Heart left ventricle (tissue), 16 donors: ENCODE measurements around the gene BIRC7. TPM values are rescaled to one million over a fixed set of nuclear protein-coding genes. Genes with fewer than 3 reads are reported as not detected.
"Not testable (repeated sequence)": the region's sequence is repeated elsewhere in the genome, so short reads cannot be mapped to it uniquely, and the experiment has no call there.

Experiments
- ATAC-seq, 4 donors: fragments of 200-7000 bp; cut with Tn5 transposase; one replicate each; pipeline ENCODE4 v1.9.1; 2020 to 2022; ENCODE audit warnings: moderate library complexity in 4 of 4, mild to moderate bottlenecking in 3 of 4, moderate number of reproducible peaks in 1 of 4
- DNase-seq, 5 donors: peaks; one replicate each; pipeline ENCODE4 v3.0.0-alpha.2; 2020
- H3K27ac ChIP-seq, 12 donors: fragments of 200-600 bp; sonication (generic) in 4 of 12; one replicate each; pipeline versions ENCODE4 v1.5.0 to v1.8.0; 2016 to 2022; ENCODE audit warnings: mild to moderate bottlenecking in 2 of 12
- H3K27me3 ChIP-seq, 9 donors: fragments of 200-600 bp; sonication (generic) in 2 of 9; one replicate each; pipeline versions ENCODE4 v1.5.1 to v1.8.0; 2016 to 2022; ENCODE audit warnings: mild to moderate bottlenecking in 3 of 9
- H3K36me3 ChIP-seq, 9 donors: fragments of 200-600 bp; sonication (generic) in 2 of 9; one replicate each; pipeline versions ENCODE4 v1.5.0 to v1.8.0; 2018 to 2022; ENCODE audit warnings: mild to moderate bottlenecking in 2 of 9
- H3K4me1 ChIP-seq, 12 donors: fragments of 200-600 bp; sonication (generic) in 4 of 12; one replicate each; pipeline versions ENCODE4 v1.5.0 to v1.8.0; 2016 to 2022; ENCODE audit warnings: mild to moderate bottlenecking in 3 of 12
- H3K4me3 ChIP-seq, 12 donors: fragments of 200-600 bp; sonication (generic) in 4 of 12; one replicate each; pipeline versions ENCODE4 v1.5.0 to v1.8.0; 2017 to 2022; ENCODE audit warnings: mild to moderate bottlenecking in 9 of 12, moderate library complexity in 4 of 12
- H3K9me3 ChIP-seq, 12 donors: fragments of 200-600 bp; sonication (generic) in 4 of 12; one replicate each; pipeline versions ENCODE4 v1.5.0 to v1.8.0; 2016 to 2022; ENCODE audit warnings: mild to moderate bottlenecking in 1 of 12
- CTCF ChIP-seq, 12 donors: fragments of 200-600 bp; sonication (generic) in 4 of 12; IDR thresholded peaks; one replicate each; pipeline versions ENCODE4 v1.5.0 to v1.8.0; 2018 to 2022; ENCODE audit warnings: antibody characterized with exemption in 12 of 12, mild to moderate bottlenecking in 5 of 12
- POLR2A ChIP-seq, 2 donors: fragments of 450-650 bp; IDR thresholded peaks; one replicate each; pipeline ENCODE4 v1.6.1; 2017; ENCODE audit warnings: antibody characterized with exemption in 2 of 2, mild to moderate bottlenecking in 2 of 2, moderate library complexity in 2 of 2
- WGBS, 4 donors: extraction: QIAGEN DNeasy Blood & Tissue Kit in 2 of 4; methylation state at CpG; one replicate each; pipeline versions ENCODE4 v1.1.5 to v1.1.7; 2013 to 2018; 5-methylcytosine and 5-hydroxymethylcytosine counted together
- intact Hi-C, 10 donors: fragments of 100-400 bp; cut with DNase I; formaldehyde crosslinking; loops; one replicate each; pipeline versions ENCODE4 v1.11.1 to v1.14.2; 2022
- polyA plus RNA-seq, 2 donors: library from polyadenylated mRNA; stranded (reverse); fragments of 200-250 nt; gene quantifications; one replicate each; pipeline ENCODE4 v1.2.3, GENCODE V29; 2013
- total RNA-seq, 9 donors: library from RNA; depleted of rRNA in 2 of 9; stranded (reverse); fragments of >200 nt in 2 of 9; fragmentation: NEBNext Ultra II Directional in 3 of 9; extraction: Animal tissue kit (Norgen Biotek cat#: 25700) in 3 of 9; gene quantifications; one replicate each; pipeline versions ENCODE4 v1.1.0 to v1.2.4, GENCODE V29; 2016 to 2023
- donor health status: ischemic (EF 13 %, LVEDD 7.1; RV severe dilation, severe dysfunction).
- donor health status: healthy with polysubstance abuse.
- donor health status: DM: no; HTN: yes; CAD: no.
- donor health status: DM: no; HTN: no; CAD: no.
- donor health status: ischemic (EF 25% LVEDD 6.9; RV normal size, moderate dysfunction).
- donor health status: ischemic (EF 25% LVEDD 5.7; RV mildly dilated, moderate dysfunction).
- donor health status: healthy.
- donor health status: DM: yes; HTN: yes; CAD: no.
- donor health status: ischemic (EF 35%, LVEDD 5.7; RV mildly dilated, moderate dysfunction).
- donor health status: nonischemic (EF 11% LVEDD 7.7; RV severe dilation, severe dysfunction).
- donor health status: DM: yes; HTN: yes; CAD: no.
- donor health status: PGD.
- donor health status: ischemic (EF 29% LVEDD 5.4; RV normal size, mild dysfunction).
- donor health status: nonischemic (EF 23%, LVEDD 6.1; RV moderate dilation, normal function).

The BIRC7 gene
- total and polyA plus RNA-seq, 11 donors, result 0.20 to 5.6 (median 0.50) TPM; not detected in 5

- TF ChIP-seq POLR2A (IDR thresholded peaks at IDR 0.05), result no peak
- no peak for TF ChIP-seq CTCF (IDR thresholded peaks at IDR 0.05)
- DNase-seq, result no peak
- no peak for ATAC-seq
- Histone ChIP-seq H3K9me3 (no peaks in the 10 kb centered on the region), H3K27ac (no peak overlapping the region), H3K36me3 (no peaks in the 10 kb centered on the region), H3K4me3 (no peak overlapping the region), H3K27me3 (peaks cover 0 to 7% (median 0%) of the 10 kb centered on the region in 9 donors), H3K4me1 (peaks cover 0 to 18% (median 6%) of the 10 kb centered on the region in 12 donors)
- intact Hi-C loops, result loop anchor here in 1 of 10 donors (5.0 kb wide), 1 partner anchor 44 kb away; no protein-coding TSS in a partner anchor
- 59 to 78% (median 66%) methylated on average over 7 to 9 of the region's 9 CpGs for WGBS, 4 donors
Observed at GRCh38 chr20:63220696-63221399, 14.9 kb upstream of the BIRC7 start.

GRCh38 chr20:63221400-63222053 lies 14.2 kb upstream of the BIRC7 start:
- WGBS, 4 donors, result 60 to 78% (median 70%) methylated on average over 9 to 12 of the region's 12 CpGs
- not testable (repeated sequence) for H3K9me3 ChIP-seq, H3K27ac ChIP-seq, H3K4me3 ChIP-seq, DNase-seq, H3K27me3 ChIP-seq, ATAC-seq, H3K36me3 ChIP-seq
- peaks cover 0 to 16% (median 6%) of the 10 kb centered on the region in 12 donors for H3K4me1 ChIP-seq
- intact Hi-C loops, result loop anchor here in 2 of 10 donors (2.0 to 5.0 kb wide), 2 partner anchors 44 to 159 kb away; no protein-coding TSS in a partner anchor

- Histone ChIP-seq H3K36me3 (no peaks in the 10 kb centered on the region), H3K27ac (no peak overlapping the region), H3K4me1 (peaks cover 0 to 11% (median 4%) of the 10 kb centered on the region in 12 donors), H3K4me3 (no peak overlapping the region), H3K9me3 (no peaks in the 10 kb centered on the region), H3K27me3 (peaks cover 0 to 7% (median 0%) of the 10 kb centered on the region in 9 donors)
- ATAC-seq, result no peak
- no peak for DNase-seq
- TF ChIP-seq POLR2A (IDR thresholded peaks at IDR 0.05) (no peak), CTCF (IDR thresholded peaks at IDR 0.05) (no peak)
- WGBS, 4 donors, result 56 to 75% (median 66%) methylated on average over 5 to 7 of the region's 7 CpGs
- intact Hi-C loops, result loop anchor here in 2 of 10 donors (2.0 to 5.0 kb wide), 2 partner anchors 45 to 158 kb away; no protein-coding TSS in a partner anchor
Observed at GRCh38 chr20:63222541-63222940, 13.2 kb upstream of the BIRC7 start.

GRCh38 chr20:63223121-63223825 lies 12.4 kb upstream of the BIRC7 start:
- DNase-seq, result no peak
- Histone ChIP-seq H3K9me3 (no peaks in the 10 kb centered on the region), H3K4me1 (peaks cover 0 to 11% (median 4%) of the 10 kb centered on the region in 12 donors), H3K27ac (no peak overlapping the region), H3K36me3 (no peaks in the 10 kb centered on the region), H3K4me3 (no peak overlapping the region), H3K27me3 (peaks cover 0 to 7% (median 0%) of the 10 kb centered on the region in 9 donors)
- 42 to 61% (median 49%) methylated on average over 9 to 12 of the region's 12 CpGs for WGBS, 4 donors
- TF ChIP-seq POLR2A (IDR thresholded peaks at IDR 0.05), result no peak
- peak; percentile 52 to 72 (median 58) for TF ChIP-seq CTCF (IDR thresholded peaks at IDR 0.05)
- ATAC-seq, result peak in 2 of 4 donors; percentile 27 to 49
- intact Hi-C loops, result loop anchor here in 2 of 10 donors (2.0 to 5.0 kb wide), 2 partner anchors 46 to 158 kb away; no protein-coding TSS in a partner anchor
